ENCODE measurements around the gene APP.

DNA sequence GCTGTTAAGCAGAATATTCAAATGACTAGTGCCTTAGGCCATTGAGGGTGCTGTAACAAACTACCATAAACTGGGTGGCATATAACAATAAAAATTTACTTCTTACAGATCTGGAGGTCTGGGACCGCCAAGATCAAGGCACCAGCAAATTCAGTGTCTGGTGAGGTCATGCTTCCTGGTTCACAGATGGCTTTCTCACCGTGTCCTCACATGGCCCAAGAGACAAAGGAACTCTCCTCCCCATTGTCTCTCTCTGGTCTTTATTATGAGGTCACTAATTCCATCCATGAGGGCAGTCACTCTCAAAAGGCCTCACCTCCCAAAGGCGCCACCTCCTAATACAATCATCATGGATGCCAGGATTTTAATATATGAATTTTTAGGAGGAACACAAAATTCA is 308.5 kb downstream of the APP start:
- TF ChIP-seq, protein P1, sequence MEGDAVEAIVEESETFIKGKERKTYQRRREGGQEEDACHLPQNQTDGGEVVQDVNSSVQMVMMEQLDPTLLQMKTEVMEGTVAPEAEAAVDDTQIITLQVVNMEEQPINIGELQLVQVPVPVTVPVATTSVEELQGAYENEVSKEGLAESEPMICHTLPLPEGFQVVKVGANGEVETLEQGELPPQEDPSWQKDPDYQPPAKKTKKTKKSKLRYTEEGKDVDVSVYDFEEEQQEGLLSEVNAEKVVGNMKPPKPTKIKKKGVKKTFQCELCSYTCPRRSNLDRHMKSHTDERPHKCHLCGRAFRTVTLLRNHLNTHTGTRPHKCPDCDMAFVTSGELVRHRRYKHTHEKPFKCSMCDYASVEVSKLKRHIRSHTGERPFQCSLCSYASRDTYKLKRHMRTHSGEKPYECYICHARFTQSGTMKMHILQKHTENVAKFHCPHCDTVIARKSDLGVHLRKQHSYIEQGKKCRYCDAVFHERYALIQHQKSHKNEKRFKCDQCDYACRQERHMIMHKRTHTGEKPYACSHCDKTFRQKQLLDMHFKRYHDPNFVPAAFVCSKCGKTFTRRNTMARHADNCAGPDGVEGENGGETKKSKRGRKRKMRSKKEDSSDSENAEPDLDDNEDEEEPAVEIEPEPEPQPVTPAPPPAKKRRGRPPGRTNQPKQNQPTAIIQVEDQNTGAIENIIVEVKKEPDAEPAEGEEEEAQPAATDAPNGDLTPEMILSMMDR (IDR thresholded peaks at IDR 0.05), result no peak
- no peak for TF ChIP-seq POLR2A (IDR thresholded peaks at IDR 0.05)
